ENCODE measurements around the gene FYB1. TPM values are rescaled to one million over a fixed set of nuclear protein-coding genes. Genes with fewer than 3 reads are reported as not detected.

Gene FYB1
- total RNA-seq, 1 experiment from 2014 or later, result 1.1 TPM

GRCh38 chr5:39109606-39110005, 109.8 kb downstream of the FYB1 start:
- Histone ChIP-seq H3F3A (ENCODE audit: low read length, unreplicated experiment) (no peaks in the 10 kb centered on the region), H3K4me3 (ENCODE audit: low read length) (no peak overlapping the region), H3K27ac (ENCODE audit: low read length) (no peak overlapping the region), H3K9ac (ENCODE audit: low read length) (no peak overlapping the region), H3K27me3 (ENCODE audit: low read length) (no peaks in the 10 kb centered on the region), H3K4me1 (ENCODE audit: insufficient read depth, low read length) (peaks cover 21% of the 10 kb centered on the region; the same call in 1 of the 2 replicates), H2AFZ (ENCODE audit: low read length) (no peak overlapping the region), H3K9me2 (replicated peaks; ENCODE audit: low read length) (no peaks in the 10 kb centered on the region), H3K9me3 (ENCODE audit: low read length) (no peaks in the 10 kb centered on the region), H4K20me1 (ENCODE audit: low read length) (no peaks in the 10 kb centered on the region), H3K79me2 (ENCODE audit: low read length) (no peaks in the 10 kb centered on the region), H3K4me2 (ENCODE audit: low read length) (no peak overlapping the region), H3K36me3 (ENCODE audit: low read depth, low read length) (no peaks in the 10 kb centered on the region)
- TF ChIP-seq EZH2phosphoT487 (IDR thresholded peaks at IDR 0.05; ENCODE audit: borderline replicate concordance, low read length), result no peak
- TF ChIP-seq CTCF (conservative IDR thresholded peaks at IDR 0.05; ENCODE audit: low read depth, low read length), result no peak
- TF ChIP-seq EZH2 (IDR thresholded peaks at IDR 0.05; ENCODE audit: low read length, unreplicated experiment), result no peak
- ATAC-seq, result no peak
- peak; percentile 24 for DNase-seq
- ChIA-PET CTCF (no interaction called here), POLR2A (ENCODE audit: unreplicated experiment) (no interaction called here)
- intact Hi-C loops (cut with micrococcal nuclease), result no loop called here
- BruUV-seq (replicated peaks), result no TSS peak

GRCh38 chr5:39108987-39109386, 110.4 kb downstream of the FYB1 start:
- no peak overlapping the region for H3K4me2 ChIP-seq (ENCODE audit: low read length)
- no peak overlapping the region for H3K4me3 ChIP-seq (ENCODE audit: low read length)
- H3F3A ChIP-seq (ENCODE audit: low read length, unreplicated experiment), result no peaks in the 10 kb centered on the region
- TF ChIP-seq CTCF (conservative IDR thresholded peaks at IDR 0.05; ENCODE audit: low read depth, low read length) (no peak), EZH2 (IDR thresholded peaks at IDR 0.05; ENCODE audit: low read length, unreplicated experiment) (no peak), EZH2phosphoT487 (IDR thresholded peaks at IDR 0.05; ENCODE audit: borderline replicate concordance, low read length) (no peak)
- ATAC-seq (no peak), DNase-seq (no peak)
- H3K36me3 ChIP-seq (ENCODE audit: low read depth, low read length), result no peaks in the 10 kb centered on the region
- BruUV-seq (replicated peaks), result no TSS peak
- no peaks in the 10 kb centered on the region for H3K79me2 ChIP-seq (ENCODE audit: low read length)
- H3K27me3 ChIP-seq (ENCODE audit: low read length), result no peaks in the 10 kb centered on the region
- H2AFZ ChIP-seq (ENCODE audit: low read length), result no peak overlapping the region
- ChIA-PET POLR2A (ENCODE audit: unreplicated experiment) (no interaction called here), CTCF (no interaction called here)
- H3K4me1 ChIP-seq (ENCODE audit: insufficient read depth, low read length), result peaks cover 27% of the 10 kb centered on the region
- no peaks in the 10 kb centered on the region for H4K20me1 ChIP-seq (ENCODE audit: low read length)
- no peaks in the 10 kb centered on the region for H3K9me2 ChIP-seq (replicated peaks; ENCODE audit: low read length)
- H3K9ac ChIP-seq (ENCODE audit: low read length), result no peak overlapping the region
- H3K9me3 ChIP-seq (ENCODE audit: low read length), result no peaks in the 10 kb centered on the region
- intact Hi-C loops (cut with micrococcal nuclease), result no loop called here
- H3K27ac ChIP-seq (ENCODE audit: low read length), result no peak overlapping the region

GRCh38 chr5:39107350-39107749, 112.0 kb downstream of the FYB1 start:
- Histone ChIP-seq H3K36me3 (ENCODE audit: low read depth, low read length) (no peaks in the 10 kb centered on the region), H3K9me2 (replicated peaks; ENCODE audit: low read length) (no peaks in the 10 kb centered on the region), H3K9ac (ENCODE audit: low read length) (peak overlapping the region; percentile 10; the same call in 1 of the 2 replicates), H3F3A (ENCODE audit: low read length, unreplicated experiment) (peaks cover 13% of the 10 kb centered on the region), H3K79me2 (ENCODE audit: low read length) (no peaks in the 10 kb centered on the region), H3K9me3 (ENCODE audit: low read length) (no peaks in the 10 kb centered on the region), H3K27me3 (ENCODE audit: low read length) (no peaks in the 10 kb centered on the region), H2AFZ (ENCODE audit: low read length) (no peak overlapping the region), H3K27ac (ENCODE audit: low read length) (0 out of 2 replicates have a peak overlapping the region, but pooled peaks have one; percentile 4), H4K20me1 (ENCODE audit: low read length) (no peaks in the 10 kb centered on the region), H3K4me3 (ENCODE audit: low read length) (no peak overlapping the region), H3K4me2 (ENCODE audit: low read length) (0 out of 2 replicates have a peak overlapping the region, but pooled peaks have one; percentile 1), H3K4me1 (ENCODE audit: insufficient read depth, low read length) (peaks cover 39% of the 10 kb centered on the region)
- TF ChIP-seq EZH2phosphoT487 (IDR thresholded peaks at IDR 0.05; ENCODE audit: borderline replicate concordance, low read length) (no peak), CTCF (conservative IDR thresholded peaks at IDR 0.05; ENCODE audit: low read depth, low read length) (no peak), EZH2 (IDR thresholded peaks at IDR 0.05; ENCODE audit: low read length, unreplicated experiment) (no peak)
- no peak for DNase-seq
- peak; percentile 59; the same call in 1 of the 2 replicates for ATAC-seq
- ChIA-PET POLR2A (ENCODE audit: unreplicated experiment) (no interaction called here), CTCF (no interaction called here)
- intact Hi-C loops (cut with micrococcal nuclease), result loop anchor here (1.0 kb wide), 1 partner anchor 41 kb away; no protein-coding TSS in a partner anchor
- no TSS peak for BruUV-seq (replicated peaks)

All from PC-3 (cell line).